Astrocyte (in vitro differentiated cells and primary cell): ENCODE results near the gene H6PD. TPM values are rescaled to one million over a fixed set of nuclear protein-coding genes. Genes with fewer than 3 reads are reported as not detected.

Experiments
- DNase-seq: peaks from one replicate; pipeline ENCODE4 v3.0.0-alpha.2; 2010; ENCODE audit warnings: low read depth
- FAIRE-seq: peaks from 2 replicates; lab custom pipeline; 2011; peaks lifted over from hg19 to GRCh38; lab: Jason Lieb, UNC
- H2AFZ ChIP-seq: 2 replicates; pipeline ENCODE4 v1.6.0; 2012; ENCODE audit warnings: low read depth, low read length, inconsistent platforms
- H3K27ac ChIP-seq: 2 replicates; pipeline ENCODE4 v1.5.1; 2011; ENCODE audit warnings: low read depth, low read length, inconsistent platforms
- H3K27me3 ChIP-seq: 2 replicates; pipeline ENCODE4 v1.6.0; 2011; ENCODE audit warnings: low read length, inconsistent platforms; ENCODE audit not compliant: insufficient read depth
- H3K36me3 ChIP-seq: 2 replicates; pipeline ENCODE4 v1.5.1; 2011; ENCODE audit warnings: low read length, inconsistent platforms; ENCODE audit not compliant: insufficient read depth
- H3K4me1 ChIP-seq: 2 replicates; pipeline ENCODE4 v1.5.1; 2011; ENCODE audit warnings: low read length, inconsistent platforms; ENCODE audit not compliant: insufficient read depth
- H3K4me2 ChIP-seq: 2 replicates; pipeline ENCODE4 v1.6.0; 2012; ENCODE audit warnings: low read length, inconsistent platforms
- H3K4me3 ChIP-seq: 2 replicates; pipeline ENCODE4 v1.5.1; 2011; ENCODE audit warnings: low read depth, mild to moderate bottlenecking, low read length, inconsistent platforms; ENCODE audit not compliant: insufficient read depth
- H3K79me2 ChIP-seq: 2 replicates; pipeline ENCODE4 v1.6.0; 2012; ENCODE audit warnings: mild to moderate bottlenecking, low read length, inconsistent platforms; ENCODE audit not compliant: insufficient read depth
- H3K9ac ChIP-seq: 2 replicates; pipeline ENCODE4 v1.6.0; 2012; ENCODE audit warnings: mild to moderate bottlenecking, low read length, inconsistent platforms
- H3K9me3 ChIP-seq: 2 replicates; pipeline ENCODE4 v1.5.1; 2012; ENCODE audit warnings: low read depth, mild to moderate bottlenecking, low read length, inconsistent platforms; ENCODE audit not compliant: insufficient read depth
- H4K20me1 ChIP-seq: 2 replicates; pipeline ENCODE4 v1.6.0; 2012; ENCODE audit warnings: low read length, inconsistent platforms; ENCODE audit not compliant: insufficient read depth
- H3K27ac Mint-ChIP-seq: one replicate; pipeline ENCODE4 v1.8.0; 2021; ENCODE audit warnings: mild to moderate bottlenecking, mixed read lengths; ENCODE audit not compliant: unreplicated experiment
- H3K27me3 Mint-ChIP-seq: one replicate; pipeline ENCODE4 v1.8.0; 2021; ENCODE audit warnings: low read depth, mixed read lengths; ENCODE audit not compliant: unreplicated experiment
- H3K36me3 Mint-ChIP-seq: one replicate; pipeline ENCODE4 v1.8.0; 2021; ENCODE audit warnings: low read depth, mixed read lengths; ENCODE audit not compliant: unreplicated experiment
- H3K4me1 Mint-ChIP-seq: one replicate; pipeline ENCODE4 v1.8.0; 2021; ENCODE audit warnings: low read depth, mixed read lengths; ENCODE audit not compliant: unreplicated experiment
- H3K4me3 Mint-ChIP-seq: one replicate; pipeline ENCODE4 v1.8.0; 2021; ENCODE audit warnings: mild to moderate bottlenecking, moderate library complexity, mixed read lengths; ENCODE audit not compliant: unreplicated experiment
- H3K9me3 Mint-ChIP-seq: one replicate; pipeline ENCODE4 v1.8.0; 2021; ENCODE audit warnings: mild to moderate bottlenecking, mixed read lengths; ENCODE audit not compliant: unreplicated experiment
- CTCF ChIP-seq: IDR thresholded peaks from 2 replicates; pipeline ENCODE4 v1.5.1; 2011; ENCODE audit warnings: low read depth, mild to moderate bottlenecking, inconsistent platforms, low read length, moderate library complexity; ENCODE audit not compliant: insufficient read depth
- EZH2 ChIP-seq: IDR thresholded peaks from 2 replicates; pipeline ENCODE4 v1.6.1; 2012; ENCODE audit warnings: mild to moderate bottlenecking, low read length, inconsistent platforms; ENCODE audit not compliant: insufficient read depth
- total RNA-seq: library from RNA; stranded (reverse); gene quantifications from 2 replicates; pipeline ENCODE4 v1.2.1, GENCODE V29; 2021

Gene H6PD
- total RNA-seq, 1 donor from 2014 or later = 13.9 TPM

GRCh38 chr1:9269721-9270120 lies 35.1 kb downstream of the H6PD start:
- Histone ChIP-seq H3K27ac (no peak overlapping the region), H3K4me2 (no peak overlapping the region), H3K9me3 (no peaks in the 10 kb centered on the region), H3K4me1 (peaks cover 4% of the 10 kb centered on the region), H3K79me2 (no peaks in the 10 kb centered on the region), H3K9ac (no peak overlapping the region), H3K27me3 (no peaks in the 10 kb centered on the region), H3K4me3 (no peak overlapping the region), H4K20me1 (peaks cover 8% of the 10 kb centered on the region), H3K36me3 (peaks cover 3% of the 10 kb centered on the region), H2AFZ (no peak overlapping the region)
- FAIRE-seq = no peak
- Mint-ChIP-seq H3K4me3 (no peak overlapping the region), H3K9me3 (no peaks in the 10 kb centered on the region), H3K27ac (peak overlapping the region; percentile 58), H3K36me3 (peaks cover 7% of the 10 kb centered on the region), H3K4me1 (peaks cover 22% of the 10 kb centered on the region), H3K27me3 (peaks cover 10% of the 10 kb centered on the region)
- TF ChIP-seq EZH2 (no peak), CTCF (no peak)
- DNase-seq = no peak

- no peaks in the 10 kb centered on the region for H3K27me3 ChIP-seq
- TF ChIP-seq CTCF (no peak), EZH2 (no peak)
- Mint-ChIP-seq H3K27ac (no peak overlapping the region), H3K9me3 (no peaks in the 10 kb centered on the region), H3K36me3 (peaks cover under 1% of the 10 kb centered on the region), H3K4me3 (peak overlapping the region; percentile 57), H3K27me3 (peaks cover 5% of the 10 kb centered on the region), H3K4me1 (peaks cover 27% of the 10 kb centered on the region)
- H3K9ac ChIP-seq = no peak overlapping the region
- no peak overlapping the region for H3K4me3 ChIP-seq
- H3K4me1 ChIP-seq = peaks cover 10% of the 10 kb centered on the region
- H3K79me2 ChIP-seq = no peaks in the 10 kb centered on the region
- FAIRE-seq (no peak), DNase-seq (no peak)
- no peaks in the 10 kb centered on the region for H3K9me3 ChIP-seq
- H2AFZ ChIP-seq = no peak overlapping the region
- peaks cover 8% of the 10 kb centered on the region for H4K20me1 ChIP-seq
- peaks cover 3% of the 10 kb centered on the region for H3K36me3 ChIP-seq
- H3K4me2 ChIP-seq = no peak overlapping the region
- H3K27ac ChIP-seq = no peak overlapping the region
Observed at GRCh38 chr1:9270290-9270883, 35.8 kb downstream of the H6PD start.

GRCh38 chr1:9271283-9271682 lies 36.7 kb downstream of the H6PD start:
- Mint-ChIP-seq H3K36me3 (no peaks in the 10 kb centered on the region), H3K27ac (peak overlapping the region; percentile 79), H3K4me3 (no peak overlapping the region), H3K4me1 (peaks cover 33% of the 10 kb centered on the region), H3K27me3 (peaks cover 5% of the 10 kb centered on the region), H3K9me3 (no peaks in the 10 kb centered on the region)
- Histone ChIP-seq H2AFZ (no peak overlapping the region), H3K4me1 (peaks cover 16% of the 10 kb centered on the region), H3K27ac (no peak overlapping the region), H3K4me2 (no peak overlapping the region), H4K20me1 (peaks cover 7% of the 10 kb centered on the region), H3K79me2 (no peaks in the 10 kb centered on the region), H3K4me3 (no peak overlapping the region), H3K9ac (no peak overlapping the region), H3K9me3 (no peaks in the 10 kb centered on the region), H3K27me3 (no peaks in the 10 kb centered on the region), H3K36me3 (peaks cover 3% of the 10 kb centered on the region)
- TF ChIP-seq EZH2 = no peak
- no peak for TF ChIP-seq CTCF
- FAIRE-seq = no peak
- no peak for DNase-seq
